H54 (cell line): ENCODE results near the gene DIAPH1.

Experiments used
- DNase-seq: peaks from one replicate; pipeline ENCODE4 v3.0.0; 2011; ENCODE audit warnings: low spot score, mixed read lengths; ENCODE audit not compliant: insufficient read length
- FAIRE-seq: peaks from 3 replicates; lab custom pipeline; 2011; peaks lifted over from hg19 to GRCh38; lab: Jason Lieb, UNC
- POLR2A ChIP-seq: IDR thresholded peaks from 2 replicates; pipeline ENCODE4 v1.6.1; 2011; ENCODE audit warnings: low read depth, mild to moderate bottlenecking, low read length

DIAPH1 gene

DNA sequence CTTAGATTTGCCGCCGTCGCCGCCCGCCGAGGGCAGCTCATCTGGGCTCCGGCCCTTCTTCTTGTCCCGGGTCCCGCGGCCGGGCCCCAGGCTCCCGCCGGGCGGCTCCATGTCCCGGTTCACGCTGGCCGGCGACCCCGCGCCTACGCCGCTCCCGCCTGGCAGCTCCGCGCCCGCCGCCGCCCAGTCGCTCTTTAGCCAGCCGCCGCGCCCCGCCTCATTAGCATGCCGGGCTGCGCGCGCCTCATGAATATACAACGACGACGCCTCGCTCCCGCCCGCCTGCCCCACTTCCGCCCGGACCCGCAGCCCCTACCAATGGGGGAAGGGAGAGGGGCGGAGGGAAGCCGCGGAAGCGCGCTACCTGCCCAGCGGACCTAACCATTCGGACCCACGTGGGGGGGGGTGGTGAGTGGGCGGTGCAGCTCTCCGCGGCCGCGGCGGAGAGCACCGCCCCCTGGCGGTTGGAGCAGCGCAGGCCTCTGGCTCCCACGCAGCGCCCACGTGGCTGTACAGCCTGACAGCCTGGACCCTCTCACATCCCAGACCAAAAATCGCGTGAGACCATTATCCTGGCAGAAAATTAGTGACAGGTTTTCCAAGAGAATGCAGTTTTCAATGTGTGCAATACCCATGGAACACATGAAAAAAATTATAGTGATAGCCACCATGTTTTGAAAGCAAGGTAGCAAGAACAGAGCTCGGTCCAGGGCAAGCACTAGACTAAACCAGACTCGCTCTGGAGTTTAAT is at the start of gene DIAPH1:
Gene DIAPH1 (minus strand): TSS at position 197 of the 751 bp plus-strand sequence. CDS start 86 bp downstream, at position 111.
- peak; percentile 87 for TF ChIP-seq POLR2A
- FAIRE-seq (peak; percentile 74), DNase-seq (peak; percentile 88)

DNA sequence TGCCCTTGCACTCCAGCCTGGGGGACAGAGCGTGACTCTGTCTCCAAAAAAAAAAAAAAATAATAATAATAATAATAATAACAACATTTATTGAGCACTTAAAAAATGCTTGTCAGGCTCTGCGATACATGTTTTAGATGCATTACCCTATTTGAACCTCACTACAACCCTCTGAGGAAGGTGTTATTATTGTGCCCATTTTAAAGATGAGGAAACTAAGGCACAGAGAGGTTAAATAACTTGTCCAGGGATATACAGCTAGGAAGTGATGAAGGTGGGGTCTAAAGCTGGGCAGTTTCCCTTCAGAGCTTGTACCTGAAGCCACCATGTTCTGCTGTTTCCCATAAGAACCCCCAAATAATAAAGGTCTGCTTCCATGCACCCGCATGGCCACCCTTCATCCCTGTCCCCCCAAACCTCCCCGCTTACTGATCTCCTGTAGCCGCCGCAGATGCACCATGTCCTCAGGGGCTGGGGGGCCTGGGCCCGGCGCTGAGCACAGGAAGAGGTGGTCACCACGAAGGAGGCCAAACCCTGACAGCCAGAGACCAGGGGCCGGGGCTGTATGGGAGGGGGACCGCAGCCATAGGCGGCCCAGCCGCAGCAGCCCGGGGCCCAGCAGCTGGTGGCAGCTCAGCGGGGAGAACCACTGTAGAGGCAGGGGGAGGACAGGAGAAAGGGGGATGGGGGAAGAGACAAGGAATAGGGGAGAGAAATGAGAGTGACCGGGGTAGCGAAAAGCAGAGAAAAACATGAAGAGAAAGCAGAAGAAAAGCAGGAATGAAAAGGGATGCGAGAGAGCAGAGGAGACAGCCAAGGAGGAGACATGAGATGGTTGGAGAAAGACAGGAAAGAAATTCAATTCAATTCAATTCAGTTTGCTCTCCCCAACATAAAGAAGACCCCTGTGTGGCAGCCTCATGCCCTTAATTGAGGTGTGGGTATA is 47.5 kb upstream of the DIAPH1 start:
- TF ChIP-seq POLR2A, result no peak
- no peak for FAIRE-seq
- DNase-seq, result no peak

DNA sequence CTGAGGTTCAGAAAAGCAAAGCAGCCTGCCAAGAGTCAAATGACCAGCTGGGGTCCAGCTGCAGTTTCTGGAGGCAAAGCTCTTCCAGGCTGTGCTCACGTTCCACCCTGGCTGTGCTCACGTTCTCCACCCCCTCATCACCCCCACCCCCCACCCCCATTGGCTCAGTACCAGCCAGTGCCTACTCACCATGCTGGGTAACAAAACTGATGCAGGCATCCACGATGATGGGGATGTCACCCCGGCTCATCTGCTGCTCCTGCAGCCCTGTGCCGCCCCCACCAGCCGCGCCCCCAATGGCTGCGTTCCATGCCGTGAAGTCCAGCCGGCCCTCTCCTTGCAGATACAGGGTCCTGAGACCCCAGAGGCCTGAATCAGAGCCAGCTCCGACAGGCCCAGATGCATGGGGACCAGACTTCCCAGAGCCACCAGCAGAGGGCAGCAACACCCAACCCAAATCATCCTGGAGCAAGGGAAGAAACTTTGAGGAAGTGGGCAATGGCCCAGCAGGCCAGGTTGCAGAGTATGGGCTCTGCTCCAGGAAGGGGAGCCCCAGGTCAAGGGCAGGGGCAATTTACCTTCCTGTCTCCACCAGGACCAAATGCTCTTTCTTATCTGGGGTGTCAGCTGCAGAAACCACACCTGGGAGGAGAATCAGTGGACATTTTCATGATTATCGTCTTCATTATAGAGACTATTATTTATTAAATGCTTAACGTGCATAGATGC is 46.1 kb upstream of the DIAPH1 start:
- peak; percentile 79 for DNase-seq
- no peak for TF ChIP-seq POLR2A
- no peak for FAIRE-seq

DNA sequence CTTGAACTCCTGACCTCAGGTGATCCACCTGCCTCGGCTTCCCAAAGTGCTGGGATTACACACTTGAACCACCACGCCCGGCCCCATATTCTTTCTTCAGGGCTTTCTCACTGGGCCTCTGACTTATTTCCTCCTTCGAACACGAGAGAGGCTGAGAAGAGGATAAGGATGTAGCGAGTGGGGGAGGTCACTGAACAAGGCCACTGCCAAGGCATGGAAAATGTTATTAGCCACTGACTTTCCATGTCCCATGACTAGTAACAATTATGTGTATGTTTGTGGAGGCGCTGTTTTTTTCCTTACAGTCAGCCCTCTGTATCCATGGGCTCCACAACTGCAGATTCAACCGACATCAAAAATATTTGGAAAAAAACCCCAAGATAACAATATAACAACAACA is 44.7 kb upstream of the DIAPH1 start:
- no peak for TF ChIP-seq POLR2A
- DNase-seq (no peak), FAIRE-seq (no peak)

DNA sequence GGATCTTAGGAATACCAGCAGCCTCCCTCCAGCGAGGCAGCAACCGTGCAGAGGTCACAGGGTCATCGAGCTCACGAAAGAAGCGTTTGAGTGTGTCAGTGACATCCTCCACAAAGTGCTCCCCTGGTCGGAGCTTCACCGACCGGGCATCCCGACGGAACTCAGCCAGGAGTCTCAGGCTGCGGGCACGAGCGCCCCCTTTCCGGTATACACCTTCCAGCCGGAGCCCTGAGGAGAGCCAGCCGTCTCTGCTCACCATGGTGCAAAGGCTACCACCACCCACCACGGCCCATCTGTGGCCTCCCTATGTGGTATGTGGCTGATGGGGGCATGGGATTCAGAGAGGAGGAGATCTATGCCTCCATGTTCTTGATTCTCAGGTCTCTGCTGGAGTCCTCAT is 43.2 kb upstream of the DIAPH1 start:
- DNase-seq (no peak), FAIRE-seq (no peak)
- TF ChIP-seq POLR2A, result no peak

DNA sequence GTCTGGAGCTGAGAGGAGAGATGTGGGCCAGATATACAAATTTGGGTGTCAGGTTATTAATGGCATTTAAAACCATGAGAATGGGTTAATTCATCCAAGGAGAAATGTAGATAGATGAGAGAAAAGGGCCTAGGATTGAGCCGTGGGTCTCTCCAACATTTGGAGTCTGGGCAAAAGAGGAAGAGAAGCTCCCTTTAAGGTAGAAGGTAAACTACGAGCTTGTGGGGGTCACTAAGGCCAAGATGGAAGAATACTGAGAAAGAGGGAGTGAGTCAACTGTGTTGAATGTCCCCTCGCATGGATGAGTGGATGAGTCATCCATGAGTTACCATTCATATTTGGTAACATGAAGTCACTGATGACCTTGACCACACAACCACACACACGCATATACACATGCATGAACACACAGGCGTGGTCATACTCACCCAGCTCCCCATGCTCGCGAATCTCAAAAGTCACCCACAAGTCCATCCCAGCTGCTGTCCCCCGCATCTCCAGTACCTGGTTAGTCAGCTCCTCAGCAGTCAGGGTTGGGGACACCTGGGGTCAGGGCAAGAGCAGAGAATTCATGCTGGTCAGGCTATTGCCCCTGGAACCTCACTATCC is 39.2 kb upstream of the DIAPH1 start:
- TF ChIP-seq POLR2A, result no peak
- DNase-seq (peak; percentile 82), FAIRE-seq (peak; percentile 57)

DNA sequence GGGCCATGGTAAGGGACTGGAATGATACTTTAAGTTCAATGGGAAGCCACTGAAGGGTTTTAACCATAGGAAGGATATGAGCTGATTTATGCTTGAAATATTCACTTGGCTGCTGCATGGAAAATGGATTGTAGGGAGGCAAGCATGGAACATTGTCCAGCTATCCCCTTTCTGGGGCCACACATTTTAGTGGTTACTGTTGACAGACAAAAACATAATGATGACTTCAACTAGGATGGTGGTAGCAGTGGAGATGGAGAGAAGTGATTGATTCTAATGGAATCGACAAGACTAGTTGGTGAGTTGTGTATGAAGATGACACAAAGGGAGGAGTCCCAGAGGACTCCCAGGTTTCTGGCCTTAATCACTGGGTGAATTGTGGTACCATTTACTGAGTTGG is 38.6 kb upstream of the DIAPH1 start:
- DNase-seq, result no peak
- TF ChIP-seq POLR2A, result no peak
- FAIRE-seq, result no peak

DNA sequence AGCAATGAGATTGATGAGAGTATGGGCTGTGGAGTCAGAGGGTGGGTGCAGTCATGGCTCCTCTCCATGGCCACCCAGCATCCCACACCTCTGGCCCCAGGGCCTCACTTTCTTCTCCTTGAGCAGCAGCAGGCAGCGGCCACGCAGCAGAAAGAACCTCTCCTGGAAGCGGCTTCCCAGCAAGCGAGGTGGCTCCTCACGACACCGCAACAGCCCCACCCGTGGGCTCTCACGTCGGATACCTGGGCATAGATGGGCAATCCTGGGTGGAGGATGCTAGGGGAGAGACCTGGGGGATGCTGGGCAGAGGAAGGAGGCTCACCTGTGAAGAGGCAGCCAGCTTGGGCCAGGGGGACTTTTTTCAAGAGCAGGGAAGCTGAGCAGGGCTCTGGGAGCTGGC is 37.6 kb upstream of the DIAPH1 start:
- no peak for DNase-seq
- no peak for TF ChIP-seq POLR2A
- no peak for FAIRE-seq

DNA sequence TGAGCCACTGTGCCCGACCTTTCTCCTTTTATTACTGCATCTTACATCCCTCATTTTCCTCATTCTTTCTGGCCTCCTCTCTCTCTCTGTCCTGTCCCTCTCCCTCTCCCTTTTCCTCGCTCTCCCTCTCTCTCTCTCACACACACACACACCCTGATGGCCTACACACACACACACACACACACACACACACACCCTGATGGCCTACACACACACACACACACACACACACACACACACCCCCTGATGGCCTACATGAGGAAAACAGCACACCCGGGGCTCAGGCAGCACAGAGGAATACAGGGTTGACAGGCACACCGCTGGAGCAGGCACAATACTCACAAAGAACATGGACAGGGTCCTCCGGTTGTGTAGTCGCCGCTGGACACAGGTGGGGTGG is 36.2 kb upstream of the DIAPH1 start:
- FAIRE-seq (no peak), DNase-seq (no peak)
- TF ChIP-seq POLR2A, result no peak

DNA sequence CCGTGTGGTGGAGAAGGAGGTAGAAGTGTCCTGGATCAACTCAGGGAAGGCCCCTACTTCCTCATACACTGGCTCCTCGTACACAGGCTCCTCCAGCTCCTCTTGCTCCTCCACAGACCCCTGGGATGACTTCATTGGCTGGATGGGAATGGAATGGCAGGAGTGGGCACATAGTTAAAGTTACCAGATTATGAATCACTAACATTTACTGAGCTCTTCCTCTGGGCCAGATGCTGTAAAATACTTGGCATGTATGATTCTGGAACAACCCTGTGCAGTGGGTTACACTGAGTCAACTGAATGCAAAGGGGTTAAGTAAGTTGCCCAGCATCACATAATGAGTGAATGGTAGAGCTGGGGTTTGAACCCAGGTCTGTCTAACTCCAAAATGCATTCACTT is 35.5 kb upstream of the DIAPH1 start:
- DNase-seq (peak; percentile 56), FAIRE-seq (no peak)
- TF ChIP-seq POLR2A, result no peak

DNA sequence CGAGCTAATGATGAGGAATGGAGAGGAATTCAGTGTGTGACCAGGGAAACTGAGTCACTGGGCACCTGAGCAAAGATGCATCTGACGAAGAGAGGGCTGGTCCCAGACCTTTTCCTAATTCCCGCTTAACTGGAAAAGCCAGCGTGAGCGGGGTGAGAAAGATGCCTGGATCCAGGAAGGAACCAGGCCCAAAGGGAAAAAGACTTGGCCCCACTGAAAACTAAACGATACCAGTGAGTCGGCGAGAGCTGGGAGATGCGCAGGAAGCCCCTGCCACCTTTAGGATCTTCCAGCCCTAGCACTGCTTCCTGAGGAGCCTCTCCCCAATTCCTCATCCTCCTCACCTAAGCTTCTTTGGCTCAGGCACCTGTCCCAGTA is 32.9 kb upstream of the DIAPH1 start:
- TF ChIP-seq POLR2A, result no peak
- no peak for FAIRE-seq
- DNase-seq, result no peak

DNA sequence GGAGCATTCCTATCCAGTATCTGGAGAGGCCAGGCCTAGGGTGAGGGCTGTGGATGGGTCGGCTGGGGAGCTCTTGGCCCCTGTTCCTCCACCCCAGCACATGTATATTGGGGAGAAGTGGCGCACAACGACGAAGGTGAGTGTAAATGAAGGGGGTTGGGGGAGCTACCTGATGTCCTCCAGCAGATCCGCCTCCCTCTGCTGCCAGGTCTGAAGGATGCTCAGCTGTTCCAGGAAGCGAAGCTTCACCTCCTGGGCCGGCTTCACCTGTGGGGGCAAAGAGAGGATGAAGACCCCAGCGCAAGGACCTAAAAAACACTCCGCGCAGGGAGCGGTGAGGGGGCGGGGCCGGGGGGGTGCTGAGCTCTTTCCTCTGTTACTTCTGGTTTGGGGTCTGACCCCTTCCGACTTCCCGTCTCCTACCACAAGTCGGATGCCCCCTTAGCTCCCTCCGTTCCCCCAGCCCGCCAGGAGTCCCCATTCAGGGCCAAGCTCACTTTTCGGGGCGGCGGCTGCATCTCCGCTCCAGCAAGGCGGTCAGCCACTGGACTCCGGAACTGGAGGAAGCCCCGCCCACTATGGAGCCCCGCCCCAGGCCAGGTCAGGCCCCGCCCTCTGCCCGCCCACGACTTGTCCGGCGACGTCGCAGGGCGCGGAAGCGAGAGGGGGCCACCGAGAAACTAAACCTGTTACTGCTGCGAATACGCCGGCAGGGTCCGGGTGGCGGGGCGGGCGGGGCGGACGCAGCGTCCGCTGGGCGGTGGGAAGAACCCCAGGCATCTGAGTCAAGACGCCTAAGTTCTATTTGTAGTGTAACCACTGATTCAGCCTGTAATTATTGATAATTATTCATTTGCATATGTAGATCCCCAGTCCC is 32.3 kb upstream of the DIAPH1 start, which contains the start of gene FCHSD1:
Gene FCHSD1 (minus strand): TSS at position 568 of the 877 bp plus-strand sequence. CDS start 50 bp downstream, at position 518.
- FAIRE-seq (no peak), DNase-seq (peak; percentile 93)
- peak; percentile 63 for TF ChIP-seq POLR2A
